Naive B cell (primary cell): ENCODE measurements around the gene NEUROD6. TPM values are rescaled to one million over a fixed set of nuclear protein-coding genes. Genes with fewer than 3 reads are reported as not detected.

ENCODE experiments used
- ATAC-seq, 2 donors: fragments of 150-1000 bp; cut with Tn5 transposase; 2 replicates each; pipeline ENCODE4 v1.10.0; 2021; ENCODE audit warnings: low read depth in 2 of 2, mild to moderate bottlenecking in 2 of 2, moderate library complexity in 2 of 2
- DNase-seq: peaks from one replicate; pipeline ENCODE4 v3.0.0; 2022
- H3K27ac Mint-ChIP-seq, 6 donors: one replicate each; pipeline ENCODE4 v1.8.0; 2020 to 2022; ENCODE audit warnings: mild to moderate bottlenecking in 6 of 6, mixed read lengths in 6 of 6, moderate library complexity in 5 of 6, inconsistent platforms in 2 of 6
- H3K27me3 Mint-ChIP-seq, 3 donors: one replicate each; pipeline ENCODE4 v1.8.0; 2021 to 2022; ENCODE audit warnings: mixed read lengths in 3 of 3, mild to moderate bottlenecking in 1 of 3
- H3K36me3 Mint-ChIP-seq, 2 donors: one replicate each; pipeline ENCODE4 v1.8.0; 2020 to 2022; ENCODE audit warnings: mixed read lengths in 2 of 2, inconsistent platforms in 1 of 2, mild to moderate bottlenecking in 1 of 2
- H3K4me1 Mint-ChIP-seq, 3 donors: one replicate each; pipeline ENCODE4 v1.8.0; 2020 to 2022; ENCODE audit warnings: mixed read lengths in 3 of 3, inconsistent platforms in 1 of 3, mild to moderate bottlenecking in 1 of 3, moderate library complexity in 1 of 3
- H3K4me3 Mint-ChIP-seq, 8 donors: one replicate each; pipeline ENCODE4 v1.8.0; 2020 to 2022; ENCODE audit warnings: mild to moderate bottlenecking in 8 of 8, mixed read lengths in 8 of 8, moderate library complexity in 8 of 8, inconsistent platforms in 2 of 8
- H3K9me3 Mint-ChIP-seq, 7 donors: one replicate each; pipeline ENCODE4 v1.8.0; 2020 to 2022; ENCODE audit warnings: mixed read lengths in 7 of 7, mild to moderate bottlenecking in 5 of 7, inconsistent platforms in 2 of 7, moderate library complexity in 1 of 7
- polyA plus RNA-seq, 6 donors: library from polyadenylated mRNA; unstranded; fragments of 300-500 nt; fragmentation: Illumina TruSeq; gene quantifications; one replicate each; pipeline ENCODE4 v1.2.3, GENCODE V29; 2021; ENCODE audit warnings: low read depth in 6 of 6

Gene NEUROD6
- polyA plus RNA-seq, 6 donors from 2014 or later, result not detected

GRCh38 chr7:31290601-31291000, 49.9 kb downstream of the NEUROD6 start:
- Mint-ChIP-seq H3K27me3 (peaks cover 0 to 4% (median 0%) of the 10 kb centered on the region in 3 donors), H3K36me3 (no peaks in the 10 kb centered on the region)

More at GRCh38 chr7:31290601-31291000, 49.9 kb downstream of the NEUROD6 start:
- DNase-seq (no peak), ATAC-seq (no peak)
- Mint-ChIP-seq H3K27ac (no peak overlapping the region), H3K4me3 (no peak overlapping the region), H3K4me1 (no peaks in the 10 kb centered on the region), H3K9me3 (peaks cover 0 to 9% (median 4%) of the 10 kb centered on the region in 7 donors)

Other genes starting within 250 kb of the NEUROD6 start
- gene ITPRID1, start 173.4 kb upstream of the NEUROD6 start, polyA plus RNA-seq, result not detected